Suppressor macrophage treated with lipopolysaccharide for 4 hours (primary cell): Measurements from ENCODE around the gene UBE2U.
"Not testable (repeated sequence)": the region's sequence is repeated elsewhere in the genome, so short reads cannot be mapped to it uniquely, and the experiment has no call there.

Source experiments
- DNase-seq: peaks from one replicate; pipeline ENCODE4 v3.0.0-alpha.2; 2020

Gene UBE2U

DNA sequence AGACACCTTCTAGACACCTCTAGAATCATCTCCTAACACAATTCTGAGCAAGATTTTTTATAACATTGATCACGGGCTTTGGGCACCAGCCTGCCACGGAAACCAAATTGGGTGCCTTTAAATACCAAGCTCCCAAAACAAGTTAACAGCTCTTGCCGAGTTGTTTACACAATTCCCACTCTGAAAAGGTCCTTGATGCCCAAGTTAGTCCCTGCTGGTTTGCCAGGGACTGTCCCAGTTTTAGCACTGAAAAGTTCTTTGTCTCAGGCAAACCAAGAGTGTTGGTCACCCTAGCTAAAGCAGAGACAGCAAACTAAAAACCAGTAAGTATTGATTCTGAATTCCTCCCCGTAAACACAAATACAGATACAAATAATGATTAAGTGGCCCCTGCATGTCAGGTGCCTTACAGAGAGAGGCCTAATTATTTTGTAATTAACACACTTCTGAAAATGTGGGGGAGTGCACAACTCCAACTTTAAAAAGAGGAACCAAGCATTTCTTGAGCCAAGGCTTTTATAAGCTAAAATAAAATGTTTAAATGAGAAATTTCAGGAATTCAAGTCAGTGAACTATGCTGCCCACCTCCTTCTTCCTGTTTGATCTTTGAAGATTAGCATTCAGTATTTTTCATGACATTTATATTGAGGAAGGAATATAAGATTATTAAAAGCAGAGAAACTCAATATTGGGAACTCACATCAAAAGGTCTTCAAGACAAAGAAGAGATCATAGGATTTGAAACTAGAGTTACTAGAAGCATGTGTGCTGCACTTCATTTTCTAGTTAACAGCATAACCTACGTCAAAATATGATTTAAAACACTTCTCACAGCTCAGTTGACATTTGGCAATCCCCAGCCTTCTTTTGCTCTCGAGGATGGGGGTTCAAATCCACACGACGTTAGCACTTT, 9.0 kb upstream of the UBE2U start:
- DNase-seq: peak; percentile 19

DNA sequence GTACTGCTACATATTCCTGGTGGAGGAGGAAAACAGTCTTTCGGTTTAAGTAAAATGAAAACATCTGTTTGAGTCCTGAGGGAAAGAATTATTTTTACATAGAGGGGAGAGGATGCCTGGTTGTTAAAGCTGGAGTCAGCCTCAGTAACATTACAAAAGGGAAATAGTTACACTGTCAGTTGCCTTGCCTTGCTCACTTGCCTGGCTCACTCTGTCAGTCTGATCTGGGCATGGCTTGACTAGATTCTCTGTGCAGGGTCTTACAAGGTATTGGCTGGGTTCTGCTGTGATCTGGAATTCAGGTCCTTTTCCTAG, 8.4 kb upstream of the UBE2U start:
- DNase-seq: no peak

DNA sequence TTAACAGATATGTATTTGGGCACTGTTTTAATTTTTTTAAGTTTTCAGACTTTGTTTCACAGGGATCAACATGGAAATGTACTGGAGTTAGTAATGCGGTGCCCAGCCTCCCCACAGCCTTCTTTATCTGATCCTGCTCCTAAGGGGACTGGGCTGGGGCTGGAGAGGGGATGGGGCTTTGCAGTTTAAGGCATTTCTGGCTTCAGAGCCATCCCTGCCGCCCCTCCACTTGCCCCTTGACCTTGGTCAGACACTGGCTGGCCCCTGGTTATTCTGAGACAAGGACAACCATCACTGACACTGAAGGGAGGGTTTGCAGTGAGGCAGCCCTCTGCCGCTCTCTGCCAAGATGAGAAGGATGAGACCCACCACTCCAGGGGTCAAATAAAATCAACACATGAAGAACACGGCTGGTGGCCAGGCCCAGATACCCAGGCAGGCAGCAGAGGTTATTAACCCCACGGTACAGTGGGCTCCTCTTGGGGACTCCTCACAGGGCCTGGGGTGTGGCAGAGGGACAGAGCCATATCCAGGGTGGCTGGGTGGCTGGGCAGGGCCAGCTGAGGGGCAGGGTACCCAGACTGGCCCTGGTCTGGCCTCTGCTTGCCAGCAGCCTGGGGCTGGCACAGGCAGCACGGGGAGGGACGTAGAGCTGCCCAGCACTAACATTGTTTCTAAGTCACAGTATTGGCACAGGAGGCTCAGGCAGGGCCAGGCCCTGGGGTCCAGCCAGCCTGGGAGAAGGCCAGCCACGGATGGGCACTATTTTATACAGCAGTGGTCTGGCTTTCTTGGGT, 7.2 kb upstream of the UBE2U start:
- DNase-seq: no peak

DNA sequence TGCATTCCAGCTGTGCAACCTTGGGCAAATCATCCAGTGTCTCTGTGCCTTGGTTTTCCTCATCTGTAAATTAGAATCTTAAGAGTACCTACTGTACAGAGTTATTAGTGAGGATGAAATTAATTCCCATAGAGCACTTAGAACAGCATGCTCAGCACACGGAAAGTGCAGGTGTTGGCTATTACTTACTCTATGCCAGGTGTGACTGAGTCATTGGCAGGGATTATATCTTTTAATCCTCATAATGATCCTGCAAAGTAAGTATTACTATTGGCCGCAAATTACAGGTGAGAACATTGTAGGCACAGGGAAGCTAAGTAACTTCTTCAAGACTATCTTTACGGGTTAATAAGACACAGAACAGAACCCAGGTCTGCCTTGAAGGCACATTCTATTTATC, 6.3 kb upstream of the UBE2U start:
- DNase-seq: no peak

DNA sequence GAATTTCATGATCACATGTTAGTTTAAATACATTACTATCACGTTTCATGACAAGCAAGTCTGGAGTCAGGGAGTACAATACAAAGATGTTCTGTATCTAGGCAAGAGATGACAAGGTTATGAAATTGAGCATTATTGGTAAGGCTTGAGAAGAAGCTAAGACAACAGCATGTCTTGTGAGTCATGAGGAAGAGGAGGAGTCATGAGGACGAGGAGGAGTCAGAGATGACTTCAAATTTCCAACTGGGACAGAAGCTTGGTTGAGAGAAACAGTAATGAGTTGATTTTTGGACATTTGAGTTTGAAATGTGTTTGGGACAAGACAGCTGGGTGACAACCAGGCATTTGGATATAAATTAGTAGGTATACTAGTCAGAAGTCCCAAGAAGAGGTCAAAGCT, 4.3 kb upstream of the UBE2U start:
- DNase-seq: peak; percentile 26

DNA sequence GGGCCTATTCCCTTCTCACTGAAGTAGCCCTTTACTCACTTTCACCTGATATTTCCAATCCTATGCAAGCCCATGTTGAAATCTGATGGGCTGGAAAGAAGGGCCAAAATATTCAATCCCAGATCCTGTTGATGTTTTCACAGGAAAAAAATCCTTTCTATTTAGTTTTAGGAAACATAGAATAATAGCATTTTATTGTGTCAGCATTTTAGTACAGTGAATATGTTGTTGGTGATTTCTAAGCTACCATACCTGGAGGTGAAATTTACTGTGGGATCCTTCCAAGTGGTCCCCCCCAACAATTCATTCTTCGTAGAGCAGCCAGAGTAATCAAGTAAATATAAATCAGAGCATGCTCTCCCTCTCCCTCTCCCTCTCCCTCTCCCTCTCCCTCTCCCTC, 3.4 kb upstream of the UBE2U start:
- no peak for DNase-seq

DNA sequence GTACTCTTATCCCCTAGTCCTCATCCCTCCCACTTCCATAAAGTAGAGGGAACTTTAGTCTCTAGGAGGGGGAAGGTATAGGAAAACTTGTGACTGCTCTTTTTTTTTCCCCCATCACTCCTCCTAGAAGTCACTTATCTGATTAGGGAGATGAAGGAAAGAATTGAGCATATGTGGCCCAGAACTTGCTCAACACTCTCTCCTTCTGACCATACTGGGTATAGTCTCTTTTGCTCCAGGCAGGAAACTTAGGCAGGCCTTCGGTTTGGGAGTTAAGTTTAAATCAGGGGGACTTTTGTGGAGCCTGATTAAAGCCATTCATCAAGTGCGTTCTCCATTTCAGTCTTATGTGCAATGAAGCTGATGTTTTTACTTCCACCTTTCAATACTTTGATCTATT, 5.8 kb downstream of the UBE2U start:
- no peak for DNase-seq

DNA sequence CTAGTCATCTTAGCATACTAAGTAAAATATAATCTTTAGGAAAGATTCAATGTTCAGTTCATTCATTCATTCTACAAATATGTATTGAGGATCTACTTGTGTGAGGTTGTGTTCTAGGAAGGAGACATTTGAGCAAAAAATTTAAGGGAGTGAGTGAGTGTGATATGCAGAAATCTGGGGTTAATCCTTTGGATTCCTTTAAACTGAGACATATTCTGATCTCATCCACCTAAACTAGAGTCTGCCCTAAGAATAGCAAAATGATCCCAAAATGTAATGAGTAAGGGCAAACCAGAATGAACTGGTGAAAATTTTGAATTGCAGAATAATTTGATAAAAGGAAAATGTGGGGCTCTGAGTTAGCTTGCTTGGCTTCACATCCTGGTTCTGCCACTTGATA, 8.6 kb downstream of the UBE2U start:
- no peak for DNase-seq

DNA sequence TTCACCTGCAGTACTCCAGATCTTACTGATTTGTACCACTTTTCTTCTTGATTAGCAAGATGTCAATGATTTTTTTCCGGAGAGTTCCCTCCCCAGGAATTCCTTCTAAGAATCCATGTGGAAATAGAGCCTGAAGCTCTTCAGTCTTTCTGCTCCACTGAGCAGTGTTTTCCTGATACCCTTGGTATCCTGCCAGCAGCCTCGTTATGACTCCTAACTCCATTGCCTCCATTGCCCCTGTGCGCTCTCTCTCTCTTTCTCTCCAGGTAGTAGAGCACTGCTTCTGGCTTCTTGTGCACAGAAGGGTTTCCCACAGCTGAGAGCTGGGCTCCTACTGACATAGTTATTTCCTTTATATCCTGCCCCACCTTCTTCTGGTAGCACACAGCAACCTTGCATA, 12.2 kb downstream of the UBE2U start:
- no peak for DNase-seq

DNA sequence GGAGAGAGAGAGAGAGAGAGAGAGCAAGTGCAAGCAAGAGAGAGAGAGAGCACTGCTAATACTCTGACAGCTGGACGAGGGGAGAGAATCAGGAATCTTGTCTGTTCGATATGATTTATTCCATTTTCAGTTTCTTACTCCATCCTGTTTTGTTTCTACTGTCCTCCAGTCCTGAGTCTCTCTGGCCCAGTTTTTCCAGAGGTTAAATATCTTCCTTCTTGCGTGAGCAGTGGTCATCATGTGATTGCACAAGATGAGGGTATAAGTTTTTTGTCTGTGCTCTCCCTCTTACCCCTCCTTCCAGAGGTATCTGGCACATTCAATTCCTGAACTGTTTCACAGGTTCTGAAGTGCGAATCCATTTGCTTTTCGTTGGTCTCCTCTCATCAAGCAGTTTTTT, 16.8 kb downstream of the UBE2U start:
- no peak for DNase-seq

DNA sequence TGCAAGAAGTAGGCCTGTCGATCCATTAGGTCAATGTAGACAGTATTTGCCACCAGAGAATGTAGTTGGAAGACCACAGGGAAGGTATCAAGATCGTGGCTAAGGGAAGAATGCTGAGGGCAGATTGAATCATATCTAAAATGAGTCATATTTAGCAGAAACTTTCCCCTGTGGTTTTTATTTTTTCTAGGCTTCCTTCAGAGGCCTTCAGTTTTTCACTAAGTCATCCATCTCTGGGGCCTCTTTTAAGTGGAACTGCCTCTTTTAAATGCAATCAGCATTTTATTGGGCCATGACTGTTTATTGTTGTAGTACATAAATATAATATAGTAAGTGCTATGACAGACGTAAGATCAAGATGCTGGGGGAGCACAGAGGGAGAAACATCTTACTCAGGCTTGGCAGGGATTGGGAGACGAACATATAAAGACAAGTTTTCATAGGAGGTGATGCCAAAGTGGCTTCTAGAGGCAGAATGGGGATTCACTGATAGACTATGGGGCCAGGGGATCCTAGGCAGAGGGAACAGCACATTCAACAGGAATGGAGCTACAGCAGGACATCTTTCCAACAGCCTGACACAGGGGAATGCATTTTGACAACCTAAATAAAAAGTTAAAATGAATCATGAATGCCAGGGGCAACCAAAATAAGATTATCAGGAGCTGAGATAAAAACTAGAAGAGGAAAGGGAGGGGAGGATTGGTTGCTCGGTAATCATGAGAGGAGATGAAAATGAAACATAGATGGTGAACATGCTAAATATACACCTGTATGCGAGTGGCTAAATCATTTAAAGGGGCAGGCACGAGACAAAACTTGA, 20.1 kb downstream of the UBE2U start:
- DNase-seq: peak; percentile 22

DNA sequence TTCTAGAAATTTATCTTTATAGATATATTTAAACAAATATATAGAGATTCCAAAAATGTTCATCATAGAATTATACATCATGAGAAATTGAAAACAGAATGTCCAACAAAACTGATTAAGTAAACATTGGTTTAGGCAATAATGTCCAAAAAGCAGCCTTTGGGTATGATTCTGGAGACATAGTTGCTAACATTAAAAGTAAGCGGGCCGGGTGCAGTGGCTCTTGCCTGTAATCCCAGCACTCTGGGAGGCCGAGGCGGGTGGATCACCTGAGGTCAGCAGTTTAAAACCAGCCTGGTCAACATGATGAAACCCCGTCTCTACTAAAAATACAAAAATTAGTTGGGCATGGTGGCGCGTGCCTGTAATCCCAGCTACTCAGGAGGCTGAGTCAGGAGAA, 20.8 kb downstream of the UBE2U start:
- not testable (repeated sequence) for DNase-seq

DNA sequence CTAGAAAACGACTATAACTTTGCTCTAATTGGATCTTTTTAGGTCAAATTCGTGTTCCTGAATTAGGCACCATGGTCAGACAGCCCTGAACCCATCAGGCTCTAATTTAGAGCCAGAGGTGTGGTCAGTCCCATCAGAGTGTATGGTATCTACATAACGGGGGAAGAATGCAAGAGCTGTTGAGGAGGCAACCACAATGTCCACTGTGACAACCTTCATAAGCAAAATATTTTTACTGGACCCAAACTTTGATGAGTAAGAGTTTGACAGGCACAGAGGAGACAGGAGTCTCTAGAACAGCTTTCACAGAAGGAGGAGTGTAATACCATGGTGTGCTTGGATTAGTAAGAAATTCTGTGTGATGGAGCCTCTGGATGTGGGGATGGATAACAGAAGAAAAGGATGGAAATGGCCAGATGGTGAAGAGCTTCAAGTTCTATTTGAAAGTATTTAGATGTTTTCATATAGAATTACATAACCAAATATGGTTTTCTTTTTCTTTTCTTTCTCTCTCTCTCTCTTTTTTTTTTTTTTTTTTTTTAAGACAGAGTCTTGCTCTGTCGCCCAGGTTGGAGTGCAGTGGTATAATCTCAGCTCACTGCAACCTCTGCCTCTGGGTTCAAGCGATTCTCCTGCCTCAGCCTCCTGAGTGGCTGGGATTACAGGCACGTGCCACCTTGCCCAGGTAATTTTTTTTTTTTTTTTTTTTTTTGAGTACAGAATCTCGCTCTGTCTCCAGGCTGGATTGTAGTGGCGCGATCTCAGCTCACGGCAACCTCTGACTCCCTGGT, 24.9 kb downstream of the UBE2U start:
- DNase-seq: no peak

DNA sequence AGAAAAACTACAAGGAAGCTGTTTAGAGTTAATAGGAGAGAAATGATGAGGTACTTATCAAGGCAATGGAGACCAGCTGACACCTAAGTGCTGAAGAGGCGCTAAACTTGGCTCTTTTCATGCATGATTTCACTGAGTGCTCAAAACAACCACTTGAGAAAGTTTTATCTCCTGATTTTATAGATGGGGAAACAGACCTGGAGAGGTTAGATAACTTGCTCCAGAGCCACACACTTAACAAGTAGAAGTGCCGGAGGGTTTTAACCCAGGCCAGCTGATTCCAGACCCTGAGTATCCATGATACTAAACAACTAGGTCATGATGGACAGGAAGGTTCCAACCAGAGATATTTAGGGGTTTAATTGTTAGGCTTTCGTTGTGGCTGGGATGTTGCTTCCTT, 25.9 kb downstream of the UBE2U start:
- no peak for DNase-seq

DNA sequence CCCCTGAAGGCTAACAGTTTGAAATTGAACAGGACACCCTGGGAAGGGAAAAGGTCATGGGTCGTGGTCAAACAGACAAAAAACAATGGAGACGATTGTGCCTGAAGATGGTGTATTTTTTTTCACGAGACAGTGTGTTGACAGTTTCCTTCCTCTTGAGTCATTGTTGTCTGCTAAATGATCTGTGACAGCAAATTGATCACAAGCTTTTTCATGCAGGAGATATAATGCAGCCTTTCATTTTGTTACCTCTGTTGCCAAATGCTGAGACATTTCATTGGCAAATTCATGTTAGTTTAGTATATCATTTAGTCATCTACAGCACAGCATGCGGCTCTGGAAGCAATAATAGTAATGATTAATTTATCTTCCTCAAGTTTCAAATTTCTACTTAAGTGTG, 27.7 kb downstream of the UBE2U start:
- DNase-seq: peak; percentile 16

DNA sequence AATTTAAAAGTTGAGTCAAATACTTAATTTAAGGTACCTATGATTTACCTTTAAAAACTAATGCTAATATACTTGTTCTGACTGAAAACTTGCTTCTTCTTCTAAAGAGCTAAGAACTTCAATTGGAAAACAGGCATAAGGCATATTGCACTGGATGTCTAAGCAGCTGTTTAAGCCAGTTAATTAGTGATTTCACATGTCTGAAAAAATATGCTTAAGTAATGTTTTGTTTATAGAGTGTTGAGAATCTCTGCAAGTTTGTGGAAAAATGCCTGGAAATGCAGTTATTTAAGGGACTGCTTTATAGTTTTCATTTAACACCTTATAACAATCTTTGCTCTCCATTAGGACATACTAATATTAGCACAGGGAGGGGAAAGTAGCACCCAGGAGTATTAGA, 28.2 kb downstream of the UBE2U start:
- DNase-seq: no peak

DNA sequence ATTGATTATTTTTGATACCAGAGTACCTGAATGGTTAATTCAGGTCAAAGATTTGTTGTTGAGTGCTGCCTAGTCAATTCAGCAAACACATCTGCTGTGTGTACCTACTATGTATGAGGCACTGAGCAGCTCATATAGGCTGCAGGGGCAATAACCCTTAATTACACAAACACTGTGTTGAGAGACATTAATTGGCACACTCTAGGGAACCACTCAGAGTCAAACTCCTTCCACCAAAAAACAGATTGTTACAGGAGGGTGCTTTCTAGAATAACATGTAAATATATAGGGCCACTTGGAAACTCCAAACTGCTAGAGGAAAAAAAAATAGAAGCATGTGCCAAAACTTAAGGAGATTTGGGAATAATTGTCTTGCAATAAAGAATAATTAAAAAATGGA, 31.3 kb downstream of the UBE2U start:
- no peak for DNase-seq

DNA sequence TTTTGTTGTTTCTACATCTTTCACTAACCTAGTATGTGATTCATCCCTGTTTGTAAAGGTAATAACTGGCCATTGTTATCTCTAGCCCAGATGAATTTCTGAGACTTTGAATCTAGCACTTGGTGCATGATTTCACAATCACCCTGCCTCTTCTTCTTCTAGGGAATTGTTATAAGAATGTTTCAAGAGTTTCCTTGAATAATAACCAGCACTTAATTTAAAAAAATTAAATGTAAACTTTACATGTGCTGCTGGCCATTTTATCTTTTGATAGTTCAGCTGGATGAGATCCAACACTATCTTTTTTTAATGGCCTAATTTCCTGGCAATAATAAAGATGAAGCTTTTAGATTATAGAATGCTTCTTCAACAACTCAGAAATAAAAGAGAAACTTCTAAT, 31.8 kb downstream of the UBE2U start:
- no peak for DNase-seq

DNA sequence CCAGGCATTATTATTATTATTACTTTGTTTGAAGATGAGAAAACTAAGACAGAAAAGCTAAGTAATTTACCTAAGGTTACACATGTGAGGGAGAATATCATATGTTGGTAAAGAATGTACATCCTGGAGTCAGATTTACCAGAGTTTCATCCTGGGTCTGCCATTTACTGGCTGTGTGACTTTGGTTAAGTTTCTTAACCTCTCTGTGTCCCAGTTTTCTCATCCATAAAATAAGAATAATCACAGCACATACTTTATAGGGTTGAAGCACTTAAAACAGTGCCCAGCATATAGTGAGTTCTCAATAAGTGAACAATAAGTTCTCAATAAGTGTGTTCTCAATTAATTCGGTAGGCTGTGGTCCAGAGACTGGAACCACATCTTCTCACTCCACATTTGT, 32.5 kb downstream of the UBE2U start:
- no peak for DNase-seq

DNA sequence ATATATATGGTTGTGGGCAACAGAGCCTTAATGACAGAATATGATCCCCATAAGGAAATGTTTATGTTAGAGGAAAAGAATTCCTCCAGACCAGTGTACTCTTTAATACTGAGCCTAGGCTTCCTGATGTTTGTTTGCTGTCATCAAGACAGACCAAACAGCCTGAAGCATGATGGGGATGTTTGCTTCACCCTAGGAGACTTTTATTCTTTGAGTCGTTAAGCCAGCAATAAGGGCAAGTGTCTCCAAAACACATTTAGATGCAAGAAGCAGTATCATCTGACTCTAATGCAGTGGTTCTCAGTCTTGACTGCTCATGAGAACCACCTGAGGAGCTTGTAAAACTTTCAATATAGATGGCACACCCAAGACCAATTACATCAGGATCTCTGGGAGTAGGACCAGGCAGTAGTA, 33.1 kb downstream of the UBE2U start:
- DNase-seq: no peak

DNA sequence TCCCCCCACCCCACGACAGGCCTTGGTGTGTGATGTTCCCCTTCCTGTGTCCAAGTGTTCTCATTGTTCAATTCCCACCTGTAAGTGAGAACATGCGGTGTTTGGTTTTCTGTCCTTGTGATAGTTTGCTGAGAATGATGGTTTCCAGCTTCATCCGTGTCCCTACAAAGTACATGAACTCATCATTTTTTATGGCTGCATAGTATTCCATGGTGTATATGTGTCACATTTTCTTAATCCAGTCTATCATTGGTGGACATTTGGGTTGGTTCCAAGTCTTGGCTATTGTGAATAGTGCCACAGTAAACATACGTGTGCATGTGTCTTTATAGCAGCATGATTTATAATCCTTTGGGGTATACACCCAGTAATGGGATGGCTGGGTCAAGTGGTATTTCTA, 36.1 kb downstream of the UBE2U start:
- DNase-seq: not testable (repeated sequence)

DNA sequence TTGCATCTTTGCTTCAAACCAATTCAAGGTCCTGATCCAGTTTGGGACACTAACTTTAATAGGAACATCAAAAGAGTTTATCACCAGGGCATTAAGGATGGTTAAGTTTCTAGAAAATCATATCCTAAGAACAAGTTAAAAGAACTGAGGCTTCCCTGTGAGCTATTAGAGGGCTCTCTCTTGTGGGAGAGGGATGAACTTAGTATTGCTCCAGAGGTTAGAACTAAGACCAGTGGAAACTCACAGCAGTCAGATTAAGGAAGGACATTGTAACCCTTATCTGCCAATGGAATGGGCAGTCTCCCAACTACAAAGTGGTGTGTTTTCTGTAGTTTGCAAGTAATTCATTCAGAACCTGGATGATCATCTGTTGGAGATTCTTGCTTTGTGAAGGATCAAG, 36.8 kb downstream of the UBE2U start:
- DNase-seq: no peak

DNA sequence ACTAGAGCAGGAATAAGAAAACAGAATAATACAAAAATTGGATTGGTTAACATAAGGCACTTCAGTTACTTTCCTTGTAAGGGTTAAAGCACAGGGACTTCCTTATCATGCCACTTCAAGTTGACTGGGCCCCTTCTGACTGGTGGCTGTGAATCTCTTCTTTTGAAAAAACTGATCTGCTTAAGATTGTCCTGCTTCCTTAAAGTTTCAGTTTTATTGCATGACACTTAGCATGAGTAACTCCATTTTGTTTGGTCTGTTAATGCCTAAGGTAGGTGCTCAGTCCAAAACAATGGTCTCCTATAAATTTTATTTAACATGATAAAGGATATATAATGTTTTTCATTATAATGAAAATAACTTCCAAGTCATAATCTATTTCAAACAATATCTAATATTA, 37.6 kb downstream of the UBE2U start:
- no peak for DNase-seq
